HepG2 (cell line): ENCODE data around the gene LYPLA2. TPM values are rescaled to one million over a fixed set of nuclear protein-coding genes. Genes with fewer than 3 reads are reported as not detected.

Source experiments
- ATAC-seq: fragments of 200-7000 bp; cut with Tn5 transposase; 3 replicates; pipeline ENCODE4 v1.9.1; 2020; ENCODE audit warnings: mild to moderate bottlenecking, moderate library complexity
- BruUV-seq: library from RNA; stranded (reverse); fragments of 400-500 nt; replicated peaks from 2 replicates; lab custom pipeline; 2021; lab: Mats Ljungman, UMichigan
- CTCF ChIA-PET: fragments of 300-600 bp; formaldehyde crosslinking; extraction: SDS; loops from one replicate; lab custom pipeline; 2021; ENCODE audit warnings: low total read pairs, inconsistent platforms, low intra/inter-chr PET ratio; lab: Yijun Ruan, JAX
- POLR2A ChIA-PET: fragments of 350-600 bp; sonication (Branson Sonifier 250); formaldehyde crosslinking; loops from one replicate; lab custom pipeline; 2020; ENCODE audit warnings: antibody characterized with exemption, inconsistent platforms; lab: Yijun Ruan, JAX
- DNase-seq: peaks from one replicate; pipeline ENCODE4 v3.0.0-alpha.2; 2015; ENCODE audit warnings: low spot score
- FAIRE-seq: peaks from 3 replicates; lab custom pipeline; 2011; peaks lifted over from hg19 to GRCh38; lab: Jason Lieb, UNC
- H2AFZ ChIP-seq: one replicate; pipeline ENCODE4 v1.6.1; 2011; ENCODE audit warnings: low read length, inconsistent platforms
- H3K27ac ChIP-seq: fragments of 300-600 bp; 3 replicates; pipeline ENCODE4 v1.8.0; 2011; ENCODE audit warnings: mixed run types, mild to moderate bottlenecking, mixed read lengths, low read length, inconsistent platforms; ENCODE audit not compliant: insufficient read depth; ENCODE audit errors: extremely low read length
- H3K27me3 ChIP-seq, 2 experiments: fragments of 200-600 bp in 1 of 2; 2 replicates in 1 of 2; 3 replicates in 1 of 2; pipeline versions ENCODE4 v1.6.0 to v1.8.0; 2011; ENCODE audit warnings: low read length in 2 of 2, mild to moderate bottlenecking in 2 of 2, moderate library complexity in 2 of 2, inconsistent platforms in 1 of 2; ENCODE audit not compliant: insufficient read depth in 2 of 2, control insufficient read depth in 1 of 2
- H3K36me3 ChIP-seq, 2 experiments: fragments of 200-600 bp in 1 of 2; replicated peaks in 1 of 2; 2 replicates in 1 of 2; 3 replicates in 1 of 2; pipeline versions ENCODE4 v1.5.1 to v1.8.0; 2011; ENCODE audit warnings: low read length in 2 of 2, inconsistent platforms in 1 of 2; ENCODE audit not compliant: insufficient read depth in 2 of 2, control insufficient read depth in 1 of 2
- H3K4me1 ChIP-seq: 2 replicates; pipeline ENCODE4 v1.5.1; 2012; ENCODE audit warnings: low read length, inconsistent platforms; ENCODE audit not compliant: insufficient read depth
- H3K4me2 ChIP-seq: 2 replicates; pipeline ENCODE4 v1.6.0; 2011; ENCODE audit warnings: low read depth, low read length, inconsistent platforms
- H3K4me3 ChIP-seq, 3 experiments: fragments of 200-600 bp in 1 of 3; sonication (generic), shearing (Covaris generic) in 1 of 3; replicated peaks in 1 of 3; 2 replicates each; pipeline ENCODE4 v1.5.1; 2011 to 2016; ENCODE audit warnings: low read length in 3 of 3, inconsistent platforms in 2 of 3, low read depth in 2 of 3, mild to moderate bottlenecking in 2 of 3, control low read depth in 1 of 3, mixed read lengths in 1 of 3; ENCODE audit not compliant: insufficient read depth in 1 of 3
- H3K79me2 ChIP-seq: one replicate; pipeline ENCODE4 v1.6.1; 2011; ENCODE audit warnings: low read length, inconsistent platforms; ENCODE audit not compliant: insufficient read depth
- H3K9ac ChIP-seq: 2 replicates; pipeline ENCODE4 v1.6.0; 2011; ENCODE audit warnings: mild to moderate bottlenecking, low read depth, low read length, inconsistent platforms; ENCODE audit not compliant: insufficient read depth
- H3K9me3 ChIP-seq: 2 replicates; pipeline ENCODE4 v1.5.1; 2012; ENCODE audit warnings: mild to moderate bottlenecking, low read length
- H4K20me1 ChIP-seq: 2 replicates; pipeline ENCODE4 v1.6.0; 2011; ENCODE audit warnings: inconsistent platforms, mild to moderate bottlenecking, low read length, moderate library complexity; ENCODE audit not compliant: insufficient read depth
- ATF7 ChIP-seq, 2 experiments: fragments of 450-650 bp in 1 of 2; sonication (generic) in 1 of 2; formaldehyde crosslinking in 1 of 2; IDR thresholded peaks; 2 replicates each; pipeline versions ENCODE4 v1.4.0 to v1.6.1; 2016 to 2020; ENCODE audit warnings: antibody characterized with exemption in 1 of 2, mild to moderate bottlenecking in 1 of 2, missing genetic modification reagents in 1 of 2
- CEBPB ChIP-seq: IDR thresholded peaks from 2 replicates; pipeline ENCODE4 v1.6.1; 2011; ENCODE audit warnings: low read depth, low read length, improper control_type of control experiment, borderline replicate concordance
- CEBPG ChIP-seq: IDR thresholded peaks from 2 replicates; pipeline ENCODE4 v1.6.1; 2016
- FOSL2 ChIP-seq: sonication (generic); formaldehyde crosslinking; IDR thresholded peaks from 2 replicates; pipeline ENCODE4 v1.4.0; 2020; ENCODE audit warnings: missing genetic modification reagents
- FOXA3 ChIP-seq: IDR thresholded peaks from 2 replicates; pipeline ENCODE4 v1.6.1; 2016; ENCODE audit warnings: missing genetic modification reagents, missing compliant biosample characterization
- HNF4A ChIP-seq: sonication (generic); formaldehyde crosslinking; IDR thresholded peaks from 2 replicates; pipeline ENCODE4 v1.4.0; 2020; ENCODE audit warnings: missing genetic modification reagents
- HNRNPH1 ChIP-seq: fragments of 200-400 bp; formaldehyde crosslinking; optimal IDR thresholded peaks from 2 replicates; pipeline ENCODE3; 2017; ENCODE audit warnings: mild to moderate bottlenecking, low read depth, low read length
- HOXA3 ChIP-seq: sonication (generic); formaldehyde crosslinking; IDR thresholded peaks from 2 replicates; pipeline ENCODE4 v1.5.0; 2020; ENCODE audit warnings: missing genetic modification reagents
- MLXIP ChIP-seq: sonication (generic); formaldehyde crosslinking; IDR thresholded peaks from 2 replicates; pipeline ENCODE4 v1.9.0; 2021; ENCODE audit warnings: missing genetic modification reagents, borderline replicate concordance
- NFKBIZ ChIP-seq: IDR thresholded peaks from 2 replicates; pipeline ENCODE4 v1.6.1; 2018; ENCODE audit warnings: missing genetic modification reagents, missing compliant biosample characterization
- NR2C2 ChIP-seq: sonication (generic); formaldehyde crosslinking; IDR thresholded peaks from 2 replicates; pipeline ENCODE4 v1.4.0; 2020; ENCODE audit warnings: missing genetic modification reagents, mild to moderate bottlenecking, moderate library complexity, borderline replicate concordance
- RARA ChIP-seq: IDR thresholded peaks from 2 replicates; pipeline ENCODE4 v1.6.1; 2016; ENCODE audit warnings: missing genetic modification reagents, missing compliant biosample characterization
- ZFP37 ChIP-seq: sonication (generic); formaldehyde crosslinking; IDR thresholded peaks from 2 replicates; pipeline ENCODE4 v1.4.0; 2020; ENCODE audit warnings: missing genetic modification reagents, borderline replicate concordance
- ZNF570 ChIP-seq: sonication (generic); formaldehyde crosslinking; IDR thresholded peaks from 2 replicates; pipeline ENCODE4 v1.4.0; 2020; ENCODE audit warnings: mild to moderate bottlenecking, missing genetic modification reagents, borderline replicate concordance
- ZNF792 ChIP-seq: IDR thresholded peaks from 2 replicates; pipeline ENCODE4 v1.6.1; 2016
- whole genome bisulfite sequencing: methylation state at CpG from one replicate; pipeline ENCODE4 v1.1.6; 2017; ENCODE audit warnings: low lambda C conversion rate; 5-methylcytosine and 5-hydroxymethylcytosine counted together
- in situ Hi-C: cut with HindIII; loops from 2 replicates; pipeline ENCODE4 v1.10.0; 2017; ENCODE audit warnings: low pct_unique_long_range_greater_than_20kb; ENCODE audit not compliant: extremely low pct_ligation_motif_present
- intact Hi-C: fragments of 100-400 bp; cut with micrococcal nuclease; formaldehyde crosslinking; loops from one replicate; pipeline ENCODE4 v1.10.0; 2022; ENCODE audit not compliant: unreplicated experiment
- polyA plus RNA-seq, 8 experiments: library from polyadenylated mRNA; depleted of rRNA in 3 of 8; stranded (reverse) in 7 of 8; unstranded in 1 of 8; fragments of >200 nt; fragmentation: Illumina TruSeq in 4 of 8; extraction: Trizol in 4 of 8; gene quantifications; 2 replicates each; pipeline versions ENCODE4 v1.2.1 to v1.2.3, GENCODE V29; 2011 to 2016; ENCODE audit warnings: low read depth in 4 of 8, missing spikeins in 1 of 8, mixed read lengths in 1 of 8; ENCODE audit not compliant: insufficient read depth in 1 of 8
- total RNA-seq, 5 experiments: library from RNA; depleted of rRNA; stranded (reverse); fragments of >200 nt; fragmentation: Illumina TruSeq; extraction: Trizol; gene quantifications; 2 replicates each; pipeline ENCODE4 v1.2.3, GENCODE V29; 2016; ENCODE audit warnings: low read depth in 1 of 5
- TF ChIP-seq, protein P1 (sequence below), 2 experiments: fragments of 450-650 bp in 1 of 2; sonication (generic) in 1 of 2; formaldehyde crosslinking; IDR thresholded peaks; 2 replicates each; pipeline versions ENCODE4 v1.5.0 to v1.8.0; 2020 to 2022; ENCODE audit warnings: mild to moderate bottlenecking in 1 of 2, missing genetic modification reagents in 1 of 2
- TF ChIP-seq, protein P2 (sequence below): sonication (generic); formaldehyde crosslinking; IDR thresholded peaks from 2 replicates; pipeline ENCODE4 v1.4.0; 2020; ENCODE audit warnings: missing genetic modification reagents

LYPLA2 gene
- total and polyA plus RNA-seq, 2 of the 13 experiments (the other 11 are each of a cell fraction or from before 2014, with no cell fraction given): 72.1 to 73.2 TPM

DNA sequence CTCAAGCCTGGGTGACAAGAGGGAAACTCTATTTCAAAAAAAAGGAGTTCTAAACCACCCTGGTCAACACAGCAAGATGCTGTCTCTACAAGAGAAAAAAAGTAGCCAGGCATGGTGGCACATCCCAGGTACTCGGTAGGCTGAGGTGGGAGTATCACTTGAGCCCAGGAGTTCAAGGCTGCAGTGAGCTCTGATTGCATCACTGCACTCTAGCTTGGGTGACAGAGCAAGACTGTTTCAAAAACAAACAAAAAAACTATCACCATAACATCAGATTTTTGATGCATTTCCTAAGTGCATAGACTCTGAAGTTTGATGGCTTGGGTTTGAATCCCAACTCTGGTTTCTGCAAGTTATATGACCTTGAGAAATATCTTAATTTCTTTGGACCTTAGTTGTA lies 38.0 kb upstream of the LYPLA2 start:
- H3K4me2 ChIP-seq: no peak overlapping the region
- ChIA-PET POLR2A (interaction anchor here (0.6 kb wide), 1 partner anchor 25 kb away, joined by 3 read pairs; no protein-coding TSS in a partner anchor), CTCF (no interaction called here)
- peaks cover 19% of the 10 kb centered on the region for H3K4me1 ChIP-seq
- H3K27ac ChIP-seq: no peak overlapping the region
- peak; percentile 79 for FAIRE-seq
- H2AFZ ChIP-seq: no peak overlapping the region
- H4K20me1 ChIP-seq: no peaks in the 10 kb centered on the region; the same call in 1 of the 2 replicates
- no peak overlapping the region for H3K4me3 ChIP-seq
- DNase-seq: peak; percentile 30
- no peak for ATAC-seq
- in situ Hi-C loops (no loop called here), intact Hi-C loops (loop anchor here (5.0 kb wide), 1 partner anchor 61 kb away; the partner anchor contains the start of gene RPL11)
- peaks cover 47 to 85% of the 10 kb centered on the region in 2 experiments for H3K36me3 ChIP-seq
- no TSS peak for BruUV-seq
- H3K27me3 ChIP-seq: no peaks in the 10 kb centered on the region
- WGBS: 39% methylated on average over 1 of the region's 1 CpG
- TF ChIP-seq NR2C2 (0 out of 2 replicates have a peak, but pooled peaks have one; percentile 31), CEBPB (peak; percentile 87), ZFP37 (CRISPR knock-in tag) (no peak), MLXIP (no peak), NFKBIZ (no peak), CEBPG (CRISPR knock-in tag) (peak; percentile 85), FOSL2 (CRISPR knock-in tag) (peak; percentile 30; the same call in 1 of the 2 replicates), HNRNPH1 (no peak), RARA (peak; percentile 66), HNF4A (CRISPR knock-in tag) (peak; percentile 30; the same call in 1 of the 2 replicates), ZNF792 (CRISPR knock-in tag) (0 out of 2 replicates have a peak, but pooled peaks have one; percentile 34), ATF7 (IDR thresholded peaks at IDR 0.05) (0 out of 2 replicates have a peak, but pooled peaks have one; percentile 16), ATF7 (CRISPR knock-in tag; IDR thresholded peaks at IDR 0.05) (no peak), ZNF570 (CRISPR knock-in tag) (no peak), HOXA3 (CRISPR knock-in tag) (peak; percentile 15; the same call in 1 of the 2 replicates), FOXA3 (peak; percentile 14; the same call in 1 of the 2 replicates)
- TF ChIP-seq, protein P1, sequence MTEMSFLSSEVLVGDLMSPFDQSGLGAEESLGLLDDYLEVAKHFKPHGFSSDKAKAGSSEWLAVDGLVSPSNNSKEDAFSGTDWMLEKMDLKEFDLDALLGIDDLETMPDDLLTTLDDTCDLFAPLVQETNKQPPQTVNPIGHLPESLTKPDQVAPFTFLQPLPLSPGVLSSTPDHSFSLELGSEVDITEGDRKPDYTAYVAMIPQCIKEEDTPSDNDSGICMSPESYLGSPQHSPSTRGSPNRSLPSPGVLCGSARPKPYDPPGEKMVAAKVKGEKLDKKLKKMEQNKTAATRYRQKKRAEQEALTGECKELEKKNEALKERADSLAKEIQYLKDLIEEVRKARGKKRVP (CRISPR knock-in tag; IDR thresholded peaks at IDR 0.05): peak in 1 of 2 experiments; percentile 71; a peak in 2 of 4 replicates
- TF ChIP-seq, protein P2, sequence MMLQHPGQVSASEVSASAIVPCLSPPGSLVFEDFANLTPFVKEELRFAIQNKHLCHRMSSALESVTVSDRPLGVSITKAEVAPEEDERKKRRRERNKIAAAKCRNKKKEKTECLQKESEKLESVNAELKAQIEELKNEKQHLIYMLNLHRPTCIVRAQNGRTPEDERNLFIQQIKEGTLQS (CRISPR knock-in tag): peak; percentile 73; the same call in 1 of the 2 replicates
- H3K79me2 ChIP-seq: peaks cover 20% of the 10 kb centered on the region
- H3K9ac ChIP-seq: no peak overlapping the region
- no peaks in the 10 kb centered on the region for H3K9me3 ChIP-seq
